GM13976 (cell line): ENCODE data around the gene SLC12A2.

Experiments used
- DNase-seq: peaks from one replicate; pipeline ENCODE4 v3.0.0; 2012; ENCODE audit warnings: low spot score
- in situ Hi-C: fragments of 300-500 bp; cut with MboI; formaldehyde crosslinking; loops from one replicate; pipeline ENCODE4 v1.12.0; 2022; ENCODE audit warnings: low sequenced_read_pairs, mixed read lengths, inconsistent platforms; ENCODE audit not compliant: unreplicated experiment
- TF ChIP-seq, protein P1 (sequence below): IDR thresholded peaks from 2 replicates; pipeline ENCODE4 v1.5.1; 2012; ENCODE audit warnings: borderline replicate concordance, mild to moderate bottlenecking; ENCODE audit not compliant: insufficient read depth; ENCODE audit errors: extremely low read depth, missing control alignments, control extremely low read depth

Gene SLC12A2

DNA sequence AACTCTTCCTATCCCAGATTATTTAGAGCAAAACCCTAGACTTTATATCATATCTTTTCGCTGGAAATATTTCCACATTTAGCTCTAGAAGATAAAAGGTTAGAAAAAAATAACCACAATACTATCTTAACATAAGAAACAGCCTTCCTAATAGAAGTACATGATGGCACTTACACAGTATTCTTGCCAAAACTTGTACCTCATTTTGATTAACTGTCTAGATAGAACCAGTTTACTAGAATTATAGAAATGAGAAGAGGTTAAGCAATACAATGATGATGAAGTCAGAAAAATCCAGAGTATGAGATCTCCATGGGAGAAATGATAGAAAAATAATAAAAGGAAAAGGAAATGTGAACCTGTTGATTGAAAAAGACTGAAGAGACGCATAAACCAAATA is 63.1 kb downstream of the SLC12A2 start:
- TF ChIP-seq, protein P1, sequence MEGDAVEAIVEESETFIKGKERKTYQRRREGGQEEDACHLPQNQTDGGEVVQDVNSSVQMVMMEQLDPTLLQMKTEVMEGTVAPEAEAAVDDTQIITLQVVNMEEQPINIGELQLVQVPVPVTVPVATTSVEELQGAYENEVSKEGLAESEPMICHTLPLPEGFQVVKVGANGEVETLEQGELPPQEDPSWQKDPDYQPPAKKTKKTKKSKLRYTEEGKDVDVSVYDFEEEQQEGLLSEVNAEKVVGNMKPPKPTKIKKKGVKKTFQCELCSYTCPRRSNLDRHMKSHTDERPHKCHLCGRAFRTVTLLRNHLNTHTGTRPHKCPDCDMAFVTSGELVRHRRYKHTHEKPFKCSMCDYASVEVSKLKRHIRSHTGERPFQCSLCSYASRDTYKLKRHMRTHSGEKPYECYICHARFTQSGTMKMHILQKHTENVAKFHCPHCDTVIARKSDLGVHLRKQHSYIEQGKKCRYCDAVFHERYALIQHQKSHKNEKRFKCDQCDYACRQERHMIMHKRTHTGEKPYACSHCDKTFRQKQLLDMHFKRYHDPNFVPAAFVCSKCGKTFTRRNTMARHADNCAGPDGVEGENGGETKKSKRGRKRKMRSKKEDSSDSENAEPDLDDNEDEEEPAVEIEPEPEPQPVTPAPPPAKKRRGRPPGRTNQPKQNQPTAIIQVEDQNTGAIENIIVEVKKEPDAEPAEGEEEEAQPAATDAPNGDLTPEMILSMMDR = no peak
- in situ Hi-C loops = no loop called here
- DNase-seq = no peak

DNA sequence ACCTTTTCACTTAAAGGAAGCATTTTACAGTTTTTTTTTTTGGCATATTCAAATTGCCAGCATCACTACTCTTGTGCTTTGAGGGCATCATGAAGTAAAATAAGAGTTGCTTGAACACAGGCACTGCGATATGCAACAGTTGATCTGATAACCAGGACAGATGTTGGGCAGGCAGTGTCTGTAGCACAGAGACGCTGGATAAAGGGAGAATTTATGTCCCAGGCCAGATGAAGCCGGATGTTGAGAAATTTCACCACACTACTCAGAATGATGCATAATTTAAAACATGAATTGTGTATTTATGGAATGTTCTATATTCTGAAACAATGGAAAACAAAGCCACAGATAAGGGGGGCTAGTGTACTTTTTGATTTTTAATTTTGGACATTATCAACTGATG is 71.4 kb downstream of the SLC12A2 start:
- no peak for DNase-seq
- in situ Hi-C loops = no loop called here
- TF ChIP-seq, protein P1 = no peak

DNA sequence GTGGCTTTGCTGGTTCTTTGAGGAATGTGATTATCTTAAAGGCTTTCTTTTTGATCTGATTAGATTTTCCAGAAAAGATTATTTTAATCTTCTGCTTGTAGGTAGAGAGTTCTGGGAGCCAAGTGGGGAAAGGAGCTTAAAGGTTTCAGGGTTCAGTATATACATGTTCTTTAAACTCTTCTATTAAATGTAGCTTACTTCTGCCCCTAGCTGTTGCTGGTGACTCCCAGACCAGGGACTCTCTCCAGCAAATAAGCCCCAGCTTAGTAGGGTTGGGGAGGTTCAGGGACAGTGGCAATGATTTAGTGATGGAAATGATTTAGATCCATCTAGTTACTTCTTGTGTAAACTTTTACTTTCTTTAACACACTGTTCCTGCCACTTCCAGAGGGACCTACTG is 72.2 kb downstream of the SLC12A2 start:
- in situ Hi-C loops = no loop called here
- TF ChIP-seq, protein P1 = no peak
- no peak for DNase-seq

DNA sequence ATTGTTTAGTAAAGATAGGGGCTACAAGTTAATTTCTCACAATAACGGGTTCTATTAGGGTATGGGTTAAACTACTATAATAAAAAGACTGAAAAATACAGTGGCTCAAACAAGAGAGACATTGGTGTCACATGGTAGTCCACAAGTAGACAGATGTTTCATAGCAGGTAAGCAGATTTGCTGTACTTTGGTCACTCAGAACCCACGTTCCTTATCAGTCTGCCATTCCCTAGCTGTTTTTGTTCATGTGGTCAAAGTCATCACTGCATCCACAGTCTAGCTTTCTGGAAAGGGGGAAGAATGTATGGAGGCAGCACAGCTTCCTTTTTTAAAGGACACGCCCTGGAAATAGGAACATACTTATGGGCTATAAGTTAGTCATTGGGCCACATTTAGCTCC is 73.0 kb downstream of the SLC12A2 start:
- no peak for DNase-seq
- in situ Hi-C loops = no loop called here
- TF ChIP-seq, protein P1 = no peak

DNA sequence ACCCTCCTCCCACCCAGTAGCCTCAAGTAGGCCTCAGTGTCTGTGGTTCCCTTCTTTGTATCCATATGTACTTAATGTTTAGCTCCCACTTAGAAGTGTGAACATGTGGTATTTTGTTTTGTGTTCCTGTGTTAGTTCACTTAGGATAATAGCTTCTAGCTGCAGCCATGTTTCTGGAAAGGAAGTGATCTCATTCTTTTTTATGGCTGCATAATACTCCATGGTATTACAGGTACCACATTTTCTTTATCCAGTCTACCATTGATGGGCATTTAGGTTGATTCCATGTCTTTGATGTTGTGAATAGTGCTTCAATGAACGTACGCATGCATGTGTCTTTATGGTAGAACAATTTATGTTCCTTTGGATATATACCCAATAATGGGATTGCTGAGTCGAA is 74.8 kb downstream of the SLC12A2 start:
- in situ Hi-C loops = no loop called here
- no peak for DNase-seq
- TF ChIP-seq, protein P1 = no peak

DNA sequence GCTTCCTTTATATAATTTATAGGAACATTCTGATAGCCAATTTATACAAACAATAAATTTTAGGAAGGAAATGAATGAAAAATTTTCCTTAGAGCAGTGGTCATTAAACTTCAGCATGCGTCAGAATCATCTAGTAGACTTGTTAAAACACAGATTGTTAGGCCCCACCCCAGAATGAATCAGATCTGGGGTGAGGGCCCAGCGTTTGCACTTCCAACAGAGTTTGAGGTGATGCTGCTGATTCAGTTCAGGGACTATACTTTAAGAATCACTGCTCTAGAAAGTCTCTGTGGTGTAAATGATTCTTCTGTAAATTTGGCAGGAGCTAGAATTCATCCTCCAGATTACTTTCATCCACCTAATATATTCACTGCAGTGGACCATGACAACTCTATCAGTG is 80.4 kb downstream of the SLC12A2 start:
- in situ Hi-C loops = no loop called here
- no peak for DNase-seq
- TF ChIP-seq, protein P1 = no peak

DNA sequence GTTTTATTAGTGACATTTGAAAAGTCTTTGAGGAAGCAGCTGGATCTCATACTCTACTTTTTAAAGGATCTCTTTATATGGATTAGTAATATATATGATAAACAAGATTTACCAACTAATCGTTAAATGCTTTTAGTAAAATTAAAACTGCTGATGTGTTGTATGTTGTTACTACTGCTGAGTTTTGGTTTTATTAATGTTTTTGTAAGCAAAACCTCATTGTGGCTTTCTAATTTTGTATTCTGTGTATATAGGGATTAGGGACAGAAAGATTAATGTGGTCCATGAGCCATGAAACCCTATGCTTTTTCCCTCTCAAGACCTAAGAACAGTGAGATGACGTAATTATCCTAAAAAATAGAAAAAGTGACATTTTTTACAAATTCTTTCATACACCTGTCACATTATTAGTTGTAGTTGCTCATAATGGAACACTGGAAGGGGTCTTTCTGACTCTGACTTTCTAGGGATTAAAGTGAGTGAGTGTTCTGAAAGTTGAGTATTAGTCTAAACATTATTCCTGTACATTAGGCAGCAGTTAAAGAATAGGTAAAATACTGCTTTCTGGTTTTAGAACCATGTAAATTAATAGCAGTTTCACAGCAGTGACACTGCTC is 85.9 kb downstream of the SLC12A2 start:
- no peak for DNase-seq
- TF ChIP-seq, protein P1 = no peak
- in situ Hi-C loops = no loop called here
